ENCODE data around the gene CLCN6.

CLCN6 gene

DNA sequence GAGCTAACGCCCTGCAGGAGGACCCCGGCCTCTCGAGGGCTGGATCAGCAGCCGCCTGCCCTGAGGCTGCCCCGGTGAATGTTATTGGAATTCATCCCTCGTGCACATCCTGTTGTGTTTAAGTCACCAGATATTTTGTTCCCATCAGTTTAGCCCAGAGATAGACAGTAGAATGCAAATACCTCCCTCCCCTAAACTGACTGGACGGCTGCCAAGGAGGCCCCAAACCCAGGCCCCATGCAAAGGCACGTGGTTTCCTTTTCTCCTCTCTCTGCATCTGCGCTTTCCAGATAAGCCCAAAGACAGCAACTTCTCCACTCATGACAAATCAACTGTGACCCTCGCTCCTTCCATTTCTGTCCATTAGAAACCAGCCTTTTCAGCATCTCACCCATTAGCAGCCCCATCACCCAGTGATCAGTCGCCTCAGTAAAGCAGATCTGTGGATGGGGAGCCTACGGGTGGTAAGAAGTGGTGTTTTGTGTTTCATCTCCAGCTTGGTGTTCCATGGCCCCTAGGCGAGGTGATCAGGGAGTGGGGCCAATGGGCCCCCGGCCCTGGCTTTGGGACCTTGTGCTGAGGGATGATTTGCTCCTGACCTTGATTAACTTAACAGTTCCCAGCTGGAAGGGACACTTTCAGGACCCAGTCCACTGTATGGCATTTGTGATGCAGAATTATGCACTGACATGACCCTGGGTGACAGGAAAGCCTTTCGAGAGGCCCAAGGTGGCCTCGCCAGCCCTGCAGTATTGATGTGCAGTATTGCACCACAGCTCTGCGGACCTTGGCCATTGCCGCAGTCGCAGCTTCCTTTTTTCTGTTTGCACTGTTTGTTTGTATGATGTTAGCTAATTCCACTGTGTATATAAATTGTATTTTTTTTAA, 36.4 kb downstream of the CLCN6 start:
- no peak for DNase-seq
- Histone ChIP-seq H3K4me1 (peaks cover 0 to 14% (median 11%) of the 10 kb centered on the region in 4 donors), H3K36me3 (peaks cover 61 to 96% (median 67%) of the 10 kb centered on the region in 3 donors), H3K9me3 (no peaks in the 10 kb centered on the region), H3K27me3 (no peaks in the 10 kb centered on the region), H3K4me3 (no peak overlapping the region), H3K27ac (no peak overlapping the region)
- TF ChIP-seq, protein P1, sequence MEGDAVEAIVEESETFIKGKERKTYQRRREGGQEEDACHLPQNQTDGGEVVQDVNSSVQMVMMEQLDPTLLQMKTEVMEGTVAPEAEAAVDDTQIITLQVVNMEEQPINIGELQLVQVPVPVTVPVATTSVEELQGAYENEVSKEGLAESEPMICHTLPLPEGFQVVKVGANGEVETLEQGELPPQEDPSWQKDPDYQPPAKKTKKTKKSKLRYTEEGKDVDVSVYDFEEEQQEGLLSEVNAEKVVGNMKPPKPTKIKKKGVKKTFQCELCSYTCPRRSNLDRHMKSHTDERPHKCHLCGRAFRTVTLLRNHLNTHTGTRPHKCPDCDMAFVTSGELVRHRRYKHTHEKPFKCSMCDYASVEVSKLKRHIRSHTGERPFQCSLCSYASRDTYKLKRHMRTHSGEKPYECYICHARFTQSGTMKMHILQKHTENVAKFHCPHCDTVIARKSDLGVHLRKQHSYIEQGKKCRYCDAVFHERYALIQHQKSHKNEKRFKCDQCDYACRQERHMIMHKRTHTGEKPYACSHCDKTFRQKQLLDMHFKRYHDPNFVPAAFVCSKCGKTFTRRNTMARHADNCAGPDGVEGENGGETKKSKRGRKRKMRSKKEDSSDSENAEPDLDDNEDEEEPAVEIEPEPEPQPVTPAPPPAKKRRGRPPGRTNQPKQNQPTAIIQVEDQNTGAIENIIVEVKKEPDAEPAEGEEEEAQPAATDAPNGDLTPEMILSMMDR (IDR thresholded peaks at IDR 0.05): no peak
- intact Hi-C loops (cut with DNase I; ENCODE audit: low total_unique reads): loop anchor here (5.0 kb wide), 1 partner anchor 65 kb away; no protein-coding TSS in a partner anchor

DNA sequence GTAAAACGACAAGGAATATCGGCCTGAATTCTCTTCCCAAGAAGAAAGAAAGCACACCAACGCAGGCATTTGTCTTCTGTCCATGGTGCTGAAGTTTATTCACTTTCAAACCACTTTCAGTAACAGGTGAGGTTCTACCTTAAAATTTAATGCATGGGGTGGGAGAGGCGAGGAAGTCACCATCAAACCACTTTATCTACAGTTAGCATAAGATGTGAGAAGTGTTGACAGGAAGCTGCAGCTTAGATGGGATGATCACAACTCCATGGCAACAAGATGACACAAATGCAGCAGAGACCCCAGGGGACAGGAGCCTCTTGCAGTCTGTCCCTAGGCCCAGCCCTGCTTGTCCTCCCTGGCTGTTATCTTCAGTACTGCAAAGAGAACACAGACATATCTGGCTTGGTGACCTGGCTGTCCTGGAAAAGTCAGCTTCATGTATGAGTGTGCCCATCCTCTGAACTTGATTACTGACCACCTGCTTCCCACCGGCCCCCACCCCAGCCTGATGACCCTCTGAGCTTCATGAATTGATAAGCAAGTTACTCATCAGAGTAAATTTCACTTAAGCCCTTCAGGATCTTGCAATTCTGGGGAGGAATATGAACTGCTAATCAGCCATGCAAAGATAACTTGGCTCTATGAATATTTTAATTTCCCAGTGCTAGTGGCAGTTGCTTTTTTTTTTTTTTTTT, 39.8 kb downstream of the CLCN6 start:
- Histone ChIP-seq H3K4me3 (no peak overlapping the region), H3K9me3 (no peaks in the 10 kb centered on the region), H3K27me3 (peaks cover 0 to under 1% of the 10 kb centered on the region in 2 donors), H3K36me3 (peaks cover 35 to 72% (median 38%) of the 10 kb centered on the region in 3 donors), H3K4me1 (peaks cover 0 to 5% (median 2%) of the 10 kb centered on the region in 4 donors), H3K27ac (no peak overlapping the region)
- DNase-seq: no peak
- intact Hi-C loops (cut with DNase I; ENCODE audit: low total_unique reads): no loop called here
- TF ChIP-seq, protein P1 (IDR thresholded peaks at IDR 0.05): no peak

GRCh38 chr1:11847667-11848372, 41.8 kb downstream of the CLCN6 start, which contains the start of gene NPPA:
Gene NPPA, minus strand, starts transcription at chr1:11847783. Its CDS starts 99 bp downstream, at chr1:11847684.
- peaks cover 15 to 52% (median 20%) of the 10 kb centered on the region in 3 donors for H3K36me3 ChIP-seq
- no peaks in the 10 kb centered on the region for H3K4me1 ChIP-seq
- no peak within 1 kb of the TSS for H3K27ac ChIP-seq
- peaks cover 0 to 10% of the 10 kb centered on the region in 2 donors for H3K27me3 ChIP-seq
- DNase-seq: no peak
- TF ChIP-seq, protein P1 (IDR thresholded peaks at IDR 0.05): no peak
- intact Hi-C loops (cut with DNase I; ENCODE audit: low total_unique reads): no loop called here
- no peak within 1 kb of the TSS for H3K4me3 ChIP-seq
- no peaks in the 10 kb centered on the region for H3K9me3 ChIP-seq

DNA sequence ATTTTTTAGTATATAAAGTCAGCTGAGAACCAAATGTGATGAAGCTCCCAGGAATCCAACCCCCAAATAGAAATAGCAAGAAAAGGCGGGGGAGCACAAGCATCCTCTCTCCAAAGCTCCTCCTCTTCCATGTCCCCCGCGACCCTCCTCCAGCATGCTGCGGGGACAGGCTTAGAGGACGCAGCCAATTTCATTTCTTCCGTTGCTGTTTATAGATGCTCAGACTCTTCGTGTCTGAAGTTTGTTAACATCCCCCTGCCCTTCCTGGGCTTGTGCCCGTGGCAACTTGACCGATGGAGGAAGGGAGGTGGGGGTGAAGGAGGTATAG, 42.3 kb downstream of the CLCN6 start:
- no peak for DNase-seq
- no peaks in the 10 kb centered on the region for H3K4me1 ChIP-seq
- intact Hi-C loops (cut with DNase I; ENCODE audit: low total_unique reads): no loop called here

GRCh38 chr1:11850156-11850555, 44.2 kb downstream of the CLCN6 start:
- H3K9me3 ChIP-seq: no peaks in the 10 kb centered on the region
- no peaks in the 10 kb centered on the region for H3K4me1 ChIP-seq
- TF ChIP-seq, protein P1 (IDR thresholded peaks at IDR 0.05): no peak
- no peak for DNase-seq
- no peak overlapping the region for H3K4me3 ChIP-seq
- peaks cover 0 to 20% of the 10 kb centered on the region in 2 donors for H3K27me3 ChIP-seq
- peaks cover 0 to 29% (median 5%) of the 10 kb centered on the region in 3 donors for H3K36me3 ChIP-seq
- H3K27ac ChIP-seq: no peak overlapping the region
- intact Hi-C loops (cut with DNase I; ENCODE audit: low total_unique reads): no loop called here

More for the DNA sequence above, 42.3 kb downstream of the CLCN6 start:
- Histone ChIP-seq H3K27me3 (peaks cover 0 to 12% of the 10 kb centered on the region in 2 donors), H3K4me3 (no peak overlapping the region), H3K36me3 (peaks cover 14 to 47% (median 20%) of the 10 kb centered on the region in 3 donors), H3K9me3 (no peaks in the 10 kb centered on the region), H3K27ac (no peak overlapping the region)
- TF ChIP-seq, protein P1 (IDR thresholded peaks at IDR 0.05): no peak
